ENCODE results near the gene THPO. TPM values are rescaled to one million over a fixed set of nuclear protein-coding genes. Genes with fewer than 3 reads are reported as not detected.

THPO gene
- total RNA-seq, 1 experiment from 2014 or later, result not detected

GRCh38 chr3:184373422-184373821 is 4.6 kb downstream of the THPO start:
- Histone ChIP-seq H3K9me2 (replicated peaks; ENCODE audit: low read length) (no peaks in the 10 kb centered on the region), H3K4me2 (ENCODE audit: low read length) (no peak overlapping the region), H3K9me3 (ENCODE audit: low read length) (no peaks in the 10 kb centered on the region), H2AFZ (ENCODE audit: low read length) (no peak overlapping the region), H3K79me2 (ENCODE audit: low read length) (no peaks in the 10 kb centered on the region), H3K27me3 (ENCODE audit: low read length) (peaks cover 36% of the 10 kb centered on the region), H3K9ac (ENCODE audit: low read length) (no peak overlapping the region), H3K27ac (ENCODE audit: low read length) (no peak overlapping the region), H3K36me3 (ENCODE audit: low read depth, low read length) (peaks cover 6% of the 10 kb centered on the region; the same call in 1 of the 2 replicates), H3K4me1 (ENCODE audit: insufficient read depth, low read length) (peaks cover 4% of the 10 kb centered on the region; the same call in 1 of the 2 replicates), H3K4me3 (ENCODE audit: low read length) (no peak overlapping the region), H4K20me1 (ENCODE audit: low read length) (0 out of 2 replicates have a peak, but pooled peaks cover 9% of the 10 kb centered on the region), H3F3A (ENCODE audit: low read length, unreplicated experiment) (no peaks in the 10 kb centered on the region)
- ChIA-PET CTCF (interaction anchor here (0.6 to 2.7 kb wide), 2 partner anchors 141 to 172 kb away, joined by 3 to 24 read pairs; no protein-coding TSS in a partner anchor), POLR2A (ENCODE audit: unreplicated experiment) (no interaction called here)
- no peak for TF ChIP-seq EZH2 (IDR thresholded peaks at IDR 0.05; ENCODE audit: low read length, unreplicated experiment)
- no peak for TF ChIP-seq EZH2phosphoT487 (IDR thresholded peaks at IDR 0.05; ENCODE audit: borderline replicate concordance, low read length)
- TF ChIP-seq CTCF (conservative IDR thresholded peaks at IDR 0.05; ENCODE audit: low read depth, low read length), result no peak
- peak; percentile 9; the same call in 1 of the 2 replicates for ATAC-seq
- BruUV-seq (replicated peaks), result no TSS peak
- intact Hi-C loops (cut with micrococcal nuclease), result loop anchor here (10.0 kb wide), 1 partner anchor 431 kb away; no protein-coding TSS in a partner anchor
- DNase-seq, result no peak

- TF ChIP-seq EZH2phosphoT487 (IDR thresholded peaks at IDR 0.05; ENCODE audit: borderline replicate concordance, low read length) (no peak), CTCF (conservative IDR thresholded peaks at IDR 0.05; ENCODE audit: low read depth, low read length) (no peak), EZH2 (IDR thresholded peaks at IDR 0.05; ENCODE audit: low read length, unreplicated experiment) (no peak)
- H3K27me3 ChIP-seq (ENCODE audit: low read length), result peaks cover 31% of the 10 kb centered on the region
- peaks cover 4% of the 10 kb centered on the region; the same call in 1 of the 2 replicates for H3K4me1 ChIP-seq (ENCODE audit: insufficient read depth, low read length)
- 0 out of 2 replicates have a peak, but pooled peaks cover 11% of the 10 kb centered on the region for H4K20me1 ChIP-seq (ENCODE audit: low read length)
- no TSS peak for BruUV-seq (replicated peaks)
- no peaks in the 10 kb centered on the region for H3K9me3 ChIP-seq (ENCODE audit: low read length)
- H3K79me2 ChIP-seq (ENCODE audit: low read length), result no peaks in the 10 kb centered on the region
- no peak overlapping the region for H3K27ac ChIP-seq (ENCODE audit: low read length)
- H3K4me2 ChIP-seq (ENCODE audit: low read length), result no peak overlapping the region
- DNase-seq, result no peak
- no peaks in the 10 kb centered on the region for H3K9me2 ChIP-seq (replicated peaks; ENCODE audit: low read length)
- ChIA-PET POLR2A (ENCODE audit: unreplicated experiment) (no interaction called here), CTCF (interaction anchor here (1.8 to 2.7 kb wide), 2 partner anchors 96 to 141 kb away, joined by 19 to 24 read pairs; no protein-coding TSS in a partner anchor)
- H3K9ac ChIP-seq (ENCODE audit: low read length), result no peak overlapping the region
- no peak overlapping the region for H3K4me3 ChIP-seq (ENCODE audit: low read length)
- no peak for ATAC-seq
- intact Hi-C loops (cut with micrococcal nuclease), result loop anchor here (10.0 kb wide), 1 partner anchor 432 kb away; no protein-coding TSS in a partner anchor
- peaks cover 10% of the 10 kb centered on the region for H3K36me3 ChIP-seq (ENCODE audit: low read depth, low read length)
- H3F3A ChIP-seq (ENCODE audit: low read length, unreplicated experiment), result no peaks in the 10 kb centered on the region
- H2AFZ ChIP-seq (ENCODE audit: low read length), result no peak overlapping the region
Observed at GRCh38 chr3:184372911-184373310, 5.1 kb downstream of the THPO start.

DNA sequence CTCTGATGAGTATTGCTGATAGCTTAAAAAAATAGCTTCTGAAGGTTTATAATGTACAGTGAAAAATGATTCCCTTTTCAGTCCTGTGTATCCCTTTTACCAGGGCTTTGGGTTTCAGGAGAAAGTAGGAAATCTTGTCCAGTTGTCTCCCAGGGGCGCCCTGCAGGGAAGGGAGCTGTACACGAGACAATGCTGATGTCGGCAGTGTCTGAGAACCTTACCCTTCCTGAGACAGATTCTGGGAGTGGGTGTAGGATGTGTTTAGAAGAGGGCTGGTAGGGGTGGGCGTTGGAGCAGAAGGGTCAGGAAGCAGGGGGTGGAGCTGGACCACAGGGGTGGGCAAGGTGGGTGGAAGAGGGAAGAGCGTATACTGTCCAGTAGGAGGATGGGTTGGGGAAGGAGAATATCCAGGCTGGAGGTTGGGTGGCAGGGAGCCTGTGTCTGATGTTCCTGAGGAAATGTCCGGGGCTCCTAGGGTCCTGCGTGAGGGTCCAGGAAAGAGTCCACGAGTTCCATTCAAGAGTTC is 5.6 kb downstream of the THPO start:
- Histone ChIP-seq H3K27ac (ENCODE audit: low read length) (no peak overlapping the region), H3K4me3 (ENCODE audit: low read length) (no peak overlapping the region), H3K36me3 (ENCODE audit: low read depth, low read length) (peaks cover 13% of the 10 kb centered on the region), H3K9me2 (replicated peaks; ENCODE audit: low read length) (no peaks in the 10 kb centered on the region), H3K27me3 (ENCODE audit: low read length) (peaks cover 25% of the 10 kb centered on the region), H3K9me3 (ENCODE audit: low read length) (no peaks in the 10 kb centered on the region), H3K9ac (ENCODE audit: low read length) (no peak overlapping the region), H4K20me1 (ENCODE audit: low read length) (0 out of 2 replicates have a peak, but pooled peaks cover 13% of the 10 kb centered on the region), H3F3A (ENCODE audit: low read length, unreplicated experiment) (no peaks in the 10 kb centered on the region), H3K79me2 (ENCODE audit: low read length) (no peaks in the 10 kb centered on the region), H3K4me2 (ENCODE audit: low read length) (no peak overlapping the region), H3K4me1 (ENCODE audit: insufficient read depth, low read length) (peaks cover 4% of the 10 kb centered on the region; the same call in 1 of the 2 replicates), H2AFZ (ENCODE audit: low read length) (no peak overlapping the region)
- ChIA-PET CTCF (interaction anchor here (1.1 to 2.7 kb wide), 7 partner anchors 37 to 184 kb away, joined by 3 to 24 read pairs (median 6); no protein-coding TSS in a partner anchor), POLR2A (ENCODE audit: unreplicated experiment) (no interaction called here)
- no TSS peak for BruUV-seq (replicated peaks)
- ATAC-seq, result no peak
- TF ChIP-seq CTCF (conservative IDR thresholded peaks at IDR 0.05; ENCODE audit: low read depth, low read length) (no peak), EZH2phosphoT487 (IDR thresholded peaks at IDR 0.05; ENCODE audit: borderline replicate concordance, low read length) (no peak), EZH2 (IDR thresholded peaks at IDR 0.05; ENCODE audit: low read length, unreplicated experiment) (no peak)
- intact Hi-C loops (cut with micrococcal nuclease), result loop anchor here (10.0 kb wide), 1 partner anchor 432 kb away; no protein-coding TSS in a partner anchor
- DNase-seq, result no peak

Measured in PC-3 (cell line).